Measurements from ENCODE around the gene MEGF11. TPM values are rescaled to one million over a fixed set of nuclear protein-coding genes. Genes with fewer than 3 reads are reported as not detected.

Gene MEGF11
- total RNA-seq, 1 donor from 2014 or later, result 0.77 TPM

DNA sequence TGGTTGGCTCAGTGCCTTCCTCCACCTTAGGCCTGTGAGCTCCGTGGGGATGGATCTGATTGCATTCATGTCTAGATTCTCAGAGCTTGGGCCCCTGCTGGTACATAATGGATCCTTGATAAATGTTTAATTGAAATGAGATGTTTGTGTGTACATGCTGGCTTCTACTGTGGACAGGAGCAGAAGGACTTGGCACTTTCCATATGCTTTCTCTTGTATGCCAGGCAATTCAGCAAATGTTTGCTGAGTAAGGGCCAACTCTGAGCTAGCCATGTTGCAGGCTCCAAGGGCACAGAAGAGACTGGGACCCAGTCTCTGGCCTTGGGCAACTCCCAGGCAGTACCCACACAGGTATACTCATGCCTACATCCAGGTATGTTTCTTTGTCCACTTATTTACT lies 317.3 kb downstream of the MEGF11 start:
- peaks cover 5% of the 10 kb centered on the region for H3K4me1 Mint-ChIP-seq (ENCODE audit: unreplicated experiment)
- no peak overlapping the region for H3K4me3 Mint-ChIP-seq (ENCODE audit: unreplicated experiment)
- no peak for TF ChIP-seq CTCF (IDR thresholded peaks at IDR 0.05; ENCODE audit: unreplicated experiment)
- H3K36me3 Mint-ChIP-seq (ENCODE audit: low read depth, unreplicated experiment), result no peaks in the 10 kb centered on the region
- H3K27ac Mint-ChIP-seq (ENCODE audit: unreplicated experiment), result no peak overlapping the region
- peaks cover 3% of the 10 kb centered on the region for H3K27me3 Mint-ChIP-seq (ENCODE audit: unreplicated experiment)
- DNase-seq (ENCODE audit: low spot score), result no peak
- H3K9me3 Mint-ChIP-seq (ENCODE audit: unreplicated experiment), result no peaks in the 10 kb centered on the region

DNA sequence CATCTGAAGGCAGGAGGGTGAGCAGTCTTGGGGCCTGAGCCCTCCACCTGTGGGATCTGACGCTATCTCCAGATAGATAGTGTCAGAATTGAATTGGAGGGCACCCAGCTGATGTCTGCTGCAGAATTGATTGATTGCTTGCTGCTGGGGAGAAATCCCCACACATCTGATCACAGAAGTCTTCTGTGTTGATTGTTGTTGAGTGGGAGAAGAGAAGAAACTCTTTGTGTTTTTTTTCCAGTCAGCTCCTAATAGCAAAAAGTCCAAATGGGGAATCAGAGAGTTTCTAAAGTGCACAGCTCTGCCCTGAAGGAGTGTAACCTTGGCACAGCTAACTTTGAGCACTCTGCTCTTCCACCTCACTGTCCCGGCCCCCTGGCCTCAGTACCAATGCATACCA lies 318.2 kb downstream of the MEGF11 start:
- H3K27me3 Mint-ChIP-seq (ENCODE audit: unreplicated experiment), result peaks cover 3% of the 10 kb centered on the region

DNA sequence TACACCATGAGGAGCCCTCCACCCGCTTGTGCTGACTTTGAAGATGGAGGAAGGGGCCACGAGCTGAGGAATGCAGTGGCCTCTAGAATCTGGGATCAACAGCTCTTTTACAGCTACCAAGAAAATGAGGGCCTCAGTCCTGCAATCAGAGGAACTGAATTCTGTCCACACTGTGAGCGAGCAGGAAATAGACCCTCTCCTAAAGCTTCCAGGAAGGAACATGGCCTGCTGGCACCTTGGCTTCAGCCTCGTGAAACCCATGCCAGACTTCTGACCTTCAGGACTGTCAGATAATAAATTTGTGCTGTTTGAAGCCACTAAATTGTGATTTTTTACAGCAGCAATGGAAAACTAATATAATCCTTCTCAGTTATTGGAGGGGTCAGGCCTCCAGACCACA lies 322.3 kb downstream of the MEGF11 start:
- H3K27me3 Mint-ChIP-seq (ENCODE audit: unreplicated experiment), result peaks cover 4% of the 10 kb centered on the region
- peaks cover 13% of the 10 kb centered on the region for H3K4me1 Mint-ChIP-seq (ENCODE audit: unreplicated experiment)
- H3K36me3 Mint-ChIP-seq (ENCODE audit: low read depth, unreplicated experiment), result no peaks in the 10 kb centered on the region
- no peak for DNase-seq (ENCODE audit: low spot score)
- no peaks in the 10 kb centered on the region for H3K9me3 Mint-ChIP-seq (ENCODE audit: unreplicated experiment)
- no peak overlapping the region for H3K27ac Mint-ChIP-seq (ENCODE audit: unreplicated experiment)
- no peak for TF ChIP-seq CTCF (IDR thresholded peaks at IDR 0.05; ENCODE audit: unreplicated experiment)
- no peak overlapping the region for H3K4me3 Mint-ChIP-seq (ENCODE audit: unreplicated experiment)

More for the DNA sequence above, 318.2 kb downstream of the MEGF11 start:
- Mint-ChIP-seq H3K4me3 (ENCODE audit: unreplicated experiment) (no peak overlapping the region), H3K27ac (ENCODE audit: unreplicated experiment) (no peak overlapping the region), H3K4me1 (ENCODE audit: unreplicated experiment) (peaks cover 12% of the 10 kb centered on the region), H3K36me3 (ENCODE audit: low read depth, unreplicated experiment) (no peaks in the 10 kb centered on the region), H3K9me3 (ENCODE audit: unreplicated experiment) (no peaks in the 10 kb centered on the region)
- TF ChIP-seq CTCF (IDR thresholded peaks at IDR 0.05; ENCODE audit: unreplicated experiment), result no peak
- no peak for DNase-seq (ENCODE audit: low spot score)

DNA sequence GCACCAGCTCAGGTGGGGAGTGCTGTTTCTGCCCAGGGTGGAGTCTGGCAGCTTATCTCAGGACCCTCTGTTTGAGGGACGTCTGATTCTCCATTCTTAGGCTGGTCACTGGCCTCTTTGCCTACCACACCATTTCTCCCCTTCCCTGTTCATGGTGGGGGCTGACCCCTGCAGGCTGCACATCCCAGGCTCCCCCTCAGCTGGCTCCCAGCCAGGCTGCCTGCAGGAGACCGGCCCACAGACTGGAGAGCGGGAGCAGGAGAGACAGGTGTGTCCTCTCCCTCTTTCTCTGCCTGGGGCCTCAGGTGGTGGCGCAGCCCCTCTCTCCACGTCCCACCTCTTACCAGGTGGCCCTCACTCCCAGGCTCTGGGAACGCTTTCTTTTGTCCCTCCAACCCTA lies 323.4 kb downstream of the MEGF11 start:
- TF ChIP-seq CTCF (IDR thresholded peaks at IDR 0.05; ENCODE audit: unreplicated experiment), result no peak
- no peak for DNase-seq (ENCODE audit: low spot score)
- H3K36me3 Mint-ChIP-seq (ENCODE audit: low read depth, unreplicated experiment), result no peaks in the 10 kb centered on the region
- H3K4me1 Mint-ChIP-seq (ENCODE audit: unreplicated experiment), result peaks cover 13% of the 10 kb centered on the region
- H3K27ac Mint-ChIP-seq (ENCODE audit: unreplicated experiment), result no peak overlapping the region
- H3K27me3 Mint-ChIP-seq (ENCODE audit: unreplicated experiment), result peaks cover 4% of the 10 kb centered on the region
- H3K9me3 Mint-ChIP-seq (ENCODE audit: unreplicated experiment), result no peaks in the 10 kb centered on the region
- no peak overlapping the region for H3K4me3 Mint-ChIP-seq (ENCODE audit: unreplicated experiment)

DNA sequence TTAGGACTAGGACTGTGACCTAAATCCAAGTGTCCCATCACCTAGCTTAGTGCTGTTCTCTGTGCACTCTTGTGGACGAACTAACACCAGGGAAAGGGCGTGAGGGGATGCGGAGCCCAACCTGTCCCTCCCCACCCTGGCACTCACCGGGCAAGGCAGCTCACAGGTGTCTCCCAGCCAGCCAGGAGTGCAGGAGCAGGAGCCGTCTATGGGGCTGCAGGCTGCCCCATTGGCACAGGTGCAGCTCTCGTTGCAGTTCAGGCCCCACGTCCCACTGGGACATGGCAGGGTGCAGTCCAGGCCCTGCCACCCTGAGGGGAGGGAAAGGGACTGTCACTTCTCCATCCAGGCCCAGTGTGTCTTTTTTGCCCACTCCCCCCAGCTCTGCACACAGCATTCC lies 324.0 kb downstream of the MEGF11 start:
- Mint-ChIP-seq H3K27ac (ENCODE audit: unreplicated experiment) (no peak overlapping the region), H3K4me1 (ENCODE audit: unreplicated experiment) (peaks cover 13% of the 10 kb centered on the region), H3K4me3 (ENCODE audit: unreplicated experiment) (no peak overlapping the region), H3K9me3 (ENCODE audit: unreplicated experiment) (no peaks in the 10 kb centered on the region), H3K27me3 (ENCODE audit: unreplicated experiment) (peaks cover 4% of the 10 kb centered on the region), H3K36me3 (ENCODE audit: low read depth, unreplicated experiment) (no peaks in the 10 kb centered on the region)
- no peak for DNase-seq (ENCODE audit: low spot score)
- TF ChIP-seq CTCF (IDR thresholded peaks at IDR 0.05; ENCODE audit: unreplicated experiment), result no peak
